Activated CD4-positive, alpha-beta T cell treated with anti-CD3 and anti-CD28 coated beads, Interleukin-2, amount 50 U/mL, for 24 hours (primary cell): ENCODE results near the gene CCDC116.
"Not testable (repeated sequence)": the region's sequence is repeated elsewhere in the genome, so short reads cannot be mapped to it uniquely, and the experiment has no call there.

Experiments used
- DNase-seq, 2 donors: peaks; one replicate each; pipeline ENCODE4 v3.0.0-alpha.2; 2020; ENCODE audit warnings: low read depth in 1 of 2, low spot score in 1 of 2

CCDC116 gene

GRCh38 chr22:21629255-21630149, 3.1 kb upstream of the CCDC116 start, which contains the start of gene YDJC:
Gene YDJC (minus strand): TSS chr22:21630022. CDS start chr22:21630014, 8 bp downstream.
- peak; percentile 91 to 92 for DNase-seq

- DNase-seq: no peak
Observed at GRCh38 chr22:21631025-21631424, 1.5 kb upstream of the CCDC116 start.

GRCh38 chr22:21632931-21633330, 371 bp downstream of the CCDC116 start:
- no peak for DNase-seq

- no peak for DNase-seq
Observed at GRCh38 chr22:21633481-21633880, 921 bp downstream of the CCDC116 start.

GRCh38 chr22:21634081-21634480, 1.5 kb downstream of the CCDC116 start:
- DNase-seq: no peak

GRCh38 chr22:21634844-21635243, 2.3 kb downstream of the CCDC116 start:
- no peak for DNase-seq

GRCh38 chr22:21635771-21636510, 3.4 kb downstream of the CCDC116 start:
- no peak for DNase-seq

GRCh38 chr22:21636629-21637218, 4.2 kb downstream of the CCDC116 start:
- DNase-seq: no peak

- DNase-seq: not testable (repeated sequence)
Observed at GRCh38 chr22:21637450-21637849, 4.9 kb downstream of the CCDC116 start.

GRCh38 chr22:21639359-21639758, 6.8 kb downstream of the CCDC116 start:
- no peak for DNase-seq

GRCh38 chr22:21640810-21641209, 8.2 kb downstream of the CCDC116 start:
- no peak for DNase-seq

GRCh38 chr22:21641417-21641788, 8.8 kb downstream of the CCDC116 start:
- DNase-seq: no peak

GRCh38 chr22:21641789-21642583, 9.4 kb downstream of the CCDC116 start, which contains the start of gene SDF2L1:
Gene SDF2L1 (plus strand): TSS chr22:21642302. CDS start chr22:21642337, 35 bp downstream.
- peak; percentile 93 to 98 for DNase-seq

GRCh38 chr22:21642584-21643448, 10.3 kb downstream of the CCDC116 start:
- peak; percentile 36 to 53 for DNase-seq

- DNase-seq: no peak
Observed at GRCh38 chr22:21643533-21644357, 11.2 kb downstream of the CCDC116 start.

- DNase-seq: not testable (repeated sequence)
Observed at GRCh38 chr22:21645513-21645912, 13.0 kb downstream of the CCDC116 start.

- DNase-seq: peak; percentile 45 to 67
Observed at GRCh38 chr22:21646608-21647590, 14.3 kb downstream of the CCDC116 start.

GRCh38 chr22:21650280-21650679, 17.7 kb downstream of the CCDC116 start:
- no peak for DNase-seq
